Sigmoid colon (tissue), 7 donors: ENCODE measurements around the gene TBC1D20. TPM values are rescaled to one million over a fixed set of nuclear protein-coding genes. Genes with fewer than 3 reads are reported as not detected.

Experiments used
- DNase-seq: peaks from one replicate; pipeline ENCODE4 v3.0.0-alpha.2; 2019
- H3K27ac ChIP-seq, 4 donors: fragments of 200-600 bp; sonication (generic); one replicate each; pipeline ENCODE4 v1.5.1; 2016 to 2019; ENCODE audit warnings: mild to moderate bottlenecking in 1 of 4
- H3K27me3 ChIP-seq, 3 donors: fragments of 200-600 bp; sonication (generic); one replicate each; pipeline ENCODE4 v1.5.1; 2019; ENCODE audit warnings: mild to moderate bottlenecking in 1 of 3
- H3K36me3 ChIP-seq, 4 donors: fragments of 200-600 bp; sonication (generic); one replicate each; pipeline ENCODE4 v1.5.1; 2016 to 2019
- H3K4me1 ChIP-seq, 4 donors: fragments of 200-600 bp; sonication (generic); one replicate each; pipeline ENCODE4 v1.5.1; 2017 to 2019
- H3K4me3 ChIP-seq, 4 donors: fragments of 200-600 bp; sonication (generic); one replicate each; pipeline ENCODE4 v1.5.1; 2017 to 2019; ENCODE audit warnings: mild to moderate bottlenecking in 2 of 4, moderate library complexity in 1 of 4
- H3K9me3 ChIP-seq, 4 donors: fragments of 200-600 bp in 3 of 4; sonication (generic) in 3 of 4; one replicate each; pipeline versions ENCODE4 v1.5.1 to v1.6.1; 2013 to 2019
- CTCF ChIP-seq, 4 experiments: fragments of 450-650 bp in 3 of 4; fragments of 200-600 bp in 1 of 4; IDR thresholded peaks; one replicate each; pipeline ENCODE4 v1.5.1; 2016 to 2019; ENCODE audit warnings: antibody characterized with exemption in 4 of 4, mild to moderate bottlenecking in 3 of 4, moderate library complexity in 2 of 4
- EP300 ChIP-seq, 4 donors: sonication (generic); formaldehyde crosslinking; IDR thresholded peaks; one replicate each; pipeline ENCODE4 v1.6.1; 2017; ENCODE audit warnings: antibody characterized with exemption in 4 of 4
- POLR2A ChIP-seq, 2 donors: fragments of 450-650 bp; IDR thresholded peaks; one replicate each; pipeline ENCODE4 v1.6.1; 2016; ENCODE audit warnings: antibody characterized with exemption in 2 of 2, mild to moderate bottlenecking in 2 of 2, moderate library complexity in 2 of 2
- POLR2AphosphoS5 ChIP-seq, 4 donors: sonication (generic); formaldehyde crosslinking; IDR thresholded peaks; one replicate each; pipeline ENCODE4 v1.6.1; 2017; ENCODE audit warnings: antibody characterized with exemption in 4 of 4
- WGBS, 2 donors: extraction: QIAGEN DNeasy Blood & Tissue Kit; methylation state at CpG; one replicate each; pipeline ENCODE4 v1.1.7; 2013; 5-methylcytosine and 5-hydroxymethylcytosine counted together
- intact Hi-C: fragments of 100-400 bp; cut with DNase I; formaldehyde crosslinking; loops from one replicate; pipeline ENCODE4 v1.15.1; 2023
- polyA plus RNA-seq, 3 donors: library from polyadenylated mRNA; stranded (reverse); fragments of 200-250 nt; gene quantifications; one replicate each; pipeline ENCODE4 v1.2.3, GENCODE V29; 2013
- total RNA-seq, 4 donors: library from RNA; depleted of rRNA; stranded (reverse); fragments of >200 nt; gene quantifications; one replicate each; pipeline ENCODE4 v1.1.0, GENCODE V29; 2016
- donor health status: healthy with polysubstance abuse.
- donor health status: Bipolar disorder and iron deficiency.
- donor health status: healthy.

Gene TBC1D20
- total and polyA plus RNA-seq, 7 donors: 16.8 to 42.9 (median 32.6) TPM

GRCh38 chr20:504632-505075, 42.3 kb upstream of the TBC1D20 start:
- Histone ChIP-seq H3K27me3 (no peaks in the 10 kb centered on the region), H3K9me3 (no peaks in the 10 kb centered on the region), H3K4me3 (no peak overlapping the region), H3K27ac (no peak overlapping the region), H3K4me1 (peaks cover 0 to 20% (median 10%) of the 10 kb centered on the region in 4 donors), H3K36me3 (peaks cover 7 to 80% (median 28%) of the 10 kb centered on the region in 4 donors)
- intact Hi-C loops: no loop called here
- no peak for TF ChIP-seq EP300 (IDR thresholded peaks at IDR 0.05)
- no peak for TF ChIP-seq POLR2AphosphoS5 (IDR thresholded peaks at IDR 0.05)
- no peak for TF ChIP-seq POLR2A (IDR thresholded peaks at IDR 0.05)
- TF ChIP-seq CTCF (IDR thresholded peaks at IDR 0.05): no peak
- no peak for DNase-seq
- 24 to 70% methylated on average over 3 of the region's 3 CpGs for WGBS, 2 donors

DNA sequence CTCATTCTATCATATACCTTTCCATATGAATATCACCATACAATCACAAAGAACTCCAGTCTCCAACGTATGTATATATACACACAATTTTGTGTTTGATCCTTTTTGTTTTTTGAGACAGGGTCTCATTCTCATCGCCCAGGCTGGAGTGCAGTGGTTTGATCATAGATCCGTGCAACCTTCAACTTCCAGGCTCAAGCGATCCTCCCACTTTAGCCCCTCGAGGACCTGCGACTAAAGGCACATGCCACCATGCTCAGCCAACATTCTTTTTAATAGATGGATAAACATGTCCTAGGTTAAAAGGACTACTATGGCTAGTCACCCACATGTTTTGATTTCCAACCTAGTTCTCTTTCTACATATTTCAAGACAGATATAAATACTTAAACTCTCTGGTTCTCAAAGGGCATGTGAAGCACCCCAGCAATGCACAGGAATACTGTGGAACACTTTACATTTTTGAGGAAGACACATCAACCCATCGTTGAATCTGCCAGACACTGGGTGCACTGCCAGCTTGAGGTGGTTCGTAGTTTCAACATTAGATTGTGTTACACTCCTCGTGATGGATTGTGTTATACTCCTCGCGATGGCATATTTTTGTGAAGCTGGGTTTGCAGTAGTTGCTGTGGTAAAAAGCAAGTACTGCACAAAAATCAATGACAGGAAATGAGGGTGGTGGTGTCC, 40.9 kb upstream of the TBC1D20 start:
- H3K27ac ChIP-seq: no peak overlapping the region
- H3K36me3 ChIP-seq: peaks cover 16 to 94% (median 34%) of the 10 kb centered on the region in 4 donors
- TF ChIP-seq POLR2A (IDR thresholded peaks at IDR 0.05): no peak
- no peak for TF ChIP-seq POLR2AphosphoS5 (IDR thresholded peaks at IDR 0.05)
- no peak for TF ChIP-seq EP300 (IDR thresholded peaks at IDR 0.05)
- TF ChIP-seq CTCF (IDR thresholded peaks at IDR 0.05): no peak
- H3K27me3 ChIP-seq: no peaks in the 10 kb centered on the region
- peaks cover 0 to 8% (median 1%) of the 10 kb centered on the region in 4 donors for H3K4me1 ChIP-seq
- 96% methylated on average over 11 of the region's 11 CpGs for WGBS, 2 donors
- H3K9me3 ChIP-seq: no peaks in the 10 kb centered on the region
- intact Hi-C loops: no loop called here
- no peak overlapping the region for H3K4me3 ChIP-seq
- no peak for DNase-seq

DNA sequence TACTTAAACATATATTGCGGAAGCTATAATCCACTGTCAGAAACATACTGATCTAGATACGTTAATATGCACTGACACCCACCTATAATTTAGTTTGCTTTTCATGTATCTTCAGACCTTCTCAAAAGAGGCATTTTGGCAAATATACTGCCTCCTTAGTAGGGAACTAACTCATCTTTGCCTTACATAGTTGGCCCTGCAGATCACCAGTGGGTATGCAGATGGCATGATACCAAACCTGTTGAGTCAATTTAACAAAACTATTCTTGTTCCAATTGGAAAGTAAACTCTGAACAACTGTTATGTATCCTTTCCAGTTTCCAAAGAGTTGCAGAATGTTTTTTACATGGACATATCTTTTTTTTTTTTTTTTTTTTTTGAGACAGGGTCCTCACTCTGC, 35.6 kb upstream of the TBC1D20 start:
- Histone ChIP-seq H3K27ac (no peak overlapping the region), H3K9me3 (no peaks in the 10 kb centered on the region), H3K4me1 (no peaks in the 10 kb centered on the region), H3K36me3 (peaks cover 19 to 97% (median 38%) of the 10 kb centered on the region in 4 donors), H3K4me3 (no peak overlapping the region), H3K27me3 (no peaks in the 10 kb centered on the region)
- no peak for DNase-seq
- TF ChIP-seq POLR2A (IDR thresholded peaks at IDR 0.05) (no peak), EP300 (IDR thresholded peaks at IDR 0.05) (no peak)
- intact Hi-C loops: no loop called here
- 98% methylated on average over 2 of the region's 2 CpGs for WGBS, 2 donors

DNA sequence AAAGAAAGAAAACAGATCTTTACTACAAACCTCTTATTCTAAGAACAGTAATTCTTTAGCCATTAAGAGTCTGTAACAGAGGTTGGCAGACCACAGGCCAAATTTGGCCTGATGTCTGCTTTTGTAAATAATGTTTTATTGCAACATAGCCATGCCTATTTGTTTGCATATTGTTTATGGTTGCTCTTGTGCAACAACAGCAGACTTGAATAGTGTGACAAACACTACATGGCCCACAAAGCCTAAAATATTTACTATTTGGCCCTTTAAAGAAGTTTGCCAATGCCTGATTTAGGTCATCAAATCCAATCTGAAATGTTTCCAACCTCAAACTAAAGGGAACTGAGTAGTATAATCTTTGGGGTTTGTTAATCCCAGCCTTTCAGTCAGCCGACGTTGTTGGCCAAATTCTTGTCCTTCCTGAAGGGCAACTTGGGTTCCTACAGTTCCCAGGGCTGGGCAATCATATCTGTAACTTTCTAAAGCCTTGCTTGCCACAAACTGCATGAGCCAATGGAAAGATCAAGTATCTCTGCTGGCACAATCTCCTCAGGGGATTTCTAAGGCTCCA, 33.9 kb upstream of the TBC1D20 start:
- H3K4me1 ChIP-seq: no peaks in the 10 kb centered on the region
- TF ChIP-seq POLR2A (IDR thresholded peaks at IDR 0.05) (no peak), EP300 (IDR thresholded peaks at IDR 0.05) (no peak), POLR2AphosphoS5 (IDR thresholded peaks at IDR 0.05) (no peak), CTCF (IDR thresholded peaks at IDR 0.05) (no peak)
- H3K27me3 ChIP-seq: no peaks in the 10 kb centered on the region
- H3K9me3 ChIP-seq: no peaks in the 10 kb centered on the region
- DNase-seq: no peak
- no peak overlapping the region for H3K27ac ChIP-seq
- 24 to 63% methylated on average over 2 of the region's 2 CpGs for WGBS, 2 donors
- H3K36me3 ChIP-seq: peaks cover 18 to 97% (median 37%) of the 10 kb centered on the region in 4 donors
- intact Hi-C loops: no loop called here
- no peak overlapping the region for H3K4me3 ChIP-seq

- WGBS, 2 donors: 96 to 97% methylated on average over 5 of the region's 5 CpGs
- H3K27me3 ChIP-seq: no peaks in the 10 kb centered on the region
- no peaks in the 10 kb centered on the region for H3K9me3 ChIP-seq
- H3K36me3 ChIP-seq: peaks cover 17 to 97% (median 38%) of the 10 kb centered on the region in 4 donors
- no peaks in the 10 kb centered on the region for H3K4me1 ChIP-seq
- no peak for TF ChIP-seq CTCF (IDR thresholded peaks at IDR 0.05)
- no peak for TF ChIP-seq POLR2AphosphoS5 (IDR thresholded peaks at IDR 0.05)
- TF ChIP-seq POLR2A (IDR thresholded peaks at IDR 0.05): no peak
- TF ChIP-seq EP300 (IDR thresholded peaks at IDR 0.05): no peak
- H3K27ac ChIP-seq: no peak overlapping the region
- intact Hi-C loops: no loop called here
- no peak for DNase-seq
- H3K4me3 ChIP-seq: no peak overlapping the region
Measured at GRCh38 chr20:492159-492558, 29.8 kb upstream of the TBC1D20 start.
